ENCODE measurements around the gene MAGEC3. TPM values are rescaled to one million over a fixed set of nuclear protein-coding genes. Genes with fewer than 3 reads are reported as not detected.
A peak's percentile ranks its signal among the peaks of the same experiment; 100 is the strongest.
"Not testable (repeated sequence)": the region's sequence is repeated elsewhere in the genome, so short reads cannot be mapped to it uniquely, and the experiment has no call there.

MAGEC3 gene
- total RNA-seq, 1 donor from 2014 or later: not detected

- Mint-ChIP-seq H3K27me3 (ENCODE audit: low read depth, unreplicated experiment) (no peaks in the 10 kb centered on the region), H3K4me1 (ENCODE audit: low read depth, unreplicated experiment) (peaks cover 5% of the 10 kb centered on the region), H3K36me3 (ENCODE audit: low read depth, unreplicated experiment) (no peaks in the 10 kb centered on the region), H3K9me3 (ENCODE audit: unreplicated experiment) (no peaks in the 10 kb centered on the region), H3K27ac (ENCODE audit: unreplicated experiment) (no peak overlapping the region), H3K4me3 (ENCODE audit: unreplicated experiment) (no peak overlapping the region)
- Histone ChIP-seq H3K9me3 (ENCODE audit: insufficient read depth, low read depth, low read length) (no peaks in the 10 kb centered on the region), H3K36me3 (ENCODE audit: insufficient read depth, low read length) (no peaks in the 10 kb centered on the region), H2AFZ (ENCODE audit: low read depth, low read length) (no peak overlapping the region), H3K4me2 (ENCODE audit: low read length) (no peak overlapping the region), H3K9ac (ENCODE audit: low read length) (no peak overlapping the region), H3K4me1 (ENCODE audit: insufficient read depth, low read length) (no peaks in the 10 kb centered on the region), H3K4me3 (ENCODE audit: insufficient read depth, low read depth, low read length) (no peak overlapping the region), H3K27me3 (ENCODE audit: insufficient read depth, low read length) (no peaks in the 10 kb centered on the region), H3K79me2 (ENCODE audit: insufficient read depth, low read length) (no peaks in the 10 kb centered on the region), H4K20me1 (ENCODE audit: insufficient read depth, low read length) (no peaks in the 10 kb centered on the region), H3K27ac (ENCODE audit: low read depth, low read length) (no peak overlapping the region)
- TF ChIP-seq EZH2 (IDR thresholded peaks at IDR 0.05; ENCODE audit: insufficient read depth, low read length): no peak
- no peak for TF ChIP-seq CTCF (IDR thresholded peaks at IDR 0.05; ENCODE audit: insufficient read depth, low read depth, low read length)
- DNase-seq (ENCODE audit: low read depth): peak; percentile 50
- FAIRE-seq: peak; percentile 54
Measured at GRCh38 chrX:141839856-141840255, 1.7 kb downstream of the MAGEC3 start.

- no peaks in the 10 kb centered on the region for H3K36me3 Mint-ChIP-seq (ENCODE audit: low read depth, unreplicated experiment)
- H3K9me3 ChIP-seq (ENCODE audit: insufficient read depth, low read depth, low read length): no peaks in the 10 kb centered on the region
- H3K4me3 ChIP-seq (ENCODE audit: insufficient read depth, low read depth, low read length): no peak overlapping the region
- no peaks in the 10 kb centered on the region for H3K27me3 Mint-ChIP-seq (ENCODE audit: low read depth, unreplicated experiment)
- no peak overlapping the region for H3K4me2 ChIP-seq (ENCODE audit: low read length)
- H3K27ac Mint-ChIP-seq (ENCODE audit: unreplicated experiment): no peak overlapping the region
- H3K27ac ChIP-seq (ENCODE audit: low read depth, low read length): no peak overlapping the region
- no peaks in the 10 kb centered on the region for H3K27me3 ChIP-seq (ENCODE audit: insufficient read depth, low read length)
- DNase-seq (ENCODE audit: low read depth) (no peak), FAIRE-seq (no peak)
- no peak overlapping the region for H3K4me3 Mint-ChIP-seq (ENCODE audit: unreplicated experiment)
- TF ChIP-seq CTCF (IDR thresholded peaks at IDR 0.05; ENCODE audit: insufficient read depth, low read depth, low read length): no peak
- no peak for TF ChIP-seq EZH2 (IDR thresholded peaks at IDR 0.05; ENCODE audit: insufficient read depth, low read length)
- H3K9ac ChIP-seq (ENCODE audit: low read length): no peak overlapping the region
- H3K4me1 Mint-ChIP-seq (ENCODE audit: low read depth, unreplicated experiment): no peaks in the 10 kb centered on the region
- no peak overlapping the region for H2AFZ ChIP-seq (ENCODE audit: low read depth, low read length)
- no peaks in the 10 kb centered on the region for H3K36me3 ChIP-seq (ENCODE audit: insufficient read depth, low read length)
- peaks cover 2% of the 10 kb centered on the region for H3K9me3 Mint-ChIP-seq (ENCODE audit: unreplicated experiment)
- H3K79me2 ChIP-seq (ENCODE audit: insufficient read depth, low read length): no peaks in the 10 kb centered on the region
- H4K20me1 ChIP-seq (ENCODE audit: insufficient read depth, low read length): no peaks in the 10 kb centered on the region
- H3K4me1 ChIP-seq (ENCODE audit: insufficient read depth, low read length): no peaks in the 10 kb centered on the region
Measured at GRCh38 chrX:141857479-141857878, 19.4 kb downstream of the MAGEC3 start.

DNA sequence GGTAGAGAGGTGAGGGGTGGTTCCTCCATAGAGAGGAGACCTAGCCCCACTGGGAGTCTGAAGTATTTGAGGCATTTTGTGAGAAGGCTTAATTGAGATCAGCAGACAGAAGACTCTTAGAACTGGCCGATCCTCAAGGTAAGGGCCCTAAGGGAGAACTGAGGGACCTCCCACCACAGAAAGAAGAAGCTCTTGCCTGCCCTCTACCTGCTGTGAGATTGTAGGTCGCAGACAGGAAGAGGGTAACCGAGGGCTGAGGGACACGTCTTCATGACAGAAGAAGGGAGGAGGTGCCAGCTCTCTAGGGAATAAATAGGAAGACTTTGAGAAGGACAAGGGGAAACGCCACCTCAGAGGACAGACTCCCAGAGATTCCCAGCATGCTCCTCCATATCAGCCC, 41.5 kb downstream of the MAGEC3 start:
- no peaks in the 10 kb centered on the region for H3K9me3 ChIP-seq (ENCODE audit: insufficient read depth, low read depth, low read length)
- no peaks in the 10 kb centered on the region for H3K79me2 ChIP-seq (ENCODE audit: insufficient read depth, low read length)
- no peaks in the 10 kb centered on the region for H3K36me3 ChIP-seq (ENCODE audit: insufficient read depth, low read length)
- no peak for FAIRE-seq
- H4K20me1 ChIP-seq (ENCODE audit: insufficient read depth, low read length): no peaks in the 10 kb centered on the region
- no peak for DNase-seq (ENCODE audit: low read depth)
- Mint-ChIP-seq H3K4me1 (ENCODE audit: low read depth, unreplicated experiment) (no peaks in the 10 kb centered on the region), H3K9me3 (ENCODE audit: unreplicated experiment) (peaks cover 1% of the 10 kb centered on the region), H3K27ac (ENCODE audit: unreplicated experiment) (no peak overlapping the region), H3K4me3 (ENCODE audit: unreplicated experiment) (no peak overlapping the region), H3K36me3 (ENCODE audit: low read depth, unreplicated experiment) (no peaks in the 10 kb centered on the region), H3K27me3 (ENCODE audit: low read depth, unreplicated experiment) (peaks cover 3% of the 10 kb centered on the region)
- no peaks in the 10 kb centered on the region for H3K4me1 ChIP-seq (ENCODE audit: insufficient read depth, low read length)
- H3K27me3 ChIP-seq (ENCODE audit: insufficient read depth, low read length): no peaks in the 10 kb centered on the region
- no peak for TF ChIP-seq EZH2 (IDR thresholded peaks at IDR 0.05; ENCODE audit: insufficient read depth, low read length)
- TF ChIP-seq CTCF (IDR thresholded peaks at IDR 0.05; ENCODE audit: insufficient read depth, low read depth, low read length): no peak
- no peak overlapping the region for H3K9ac ChIP-seq (ENCODE audit: low read length)
- H2AFZ ChIP-seq (ENCODE audit: low read depth, low read length): no peak overlapping the region
- H3K27ac ChIP-seq (ENCODE audit: low read depth, low read length): no peak overlapping the region
- no peak overlapping the region for H3K4me2 ChIP-seq (ENCODE audit: low read length)
- no peak overlapping the region for H3K4me3 ChIP-seq (ENCODE audit: insufficient read depth, low read depth, low read length)

GRCh38 chrX:141888811-141889210, 50.7 kb downstream of the MAGEC3 start:
- H3K9ac ChIP-seq (ENCODE audit: low read length); H3K79me2 ChIP-seq (ENCODE audit: insufficient read depth, low read length); H3K4me1 Mint-ChIP-seq (ENCODE audit: low read depth, unreplicated experiment); H3K4me3 ChIP-seq (ENCODE audit: insufficient read depth, low read depth, low read length); DNase-seq (ENCODE audit: low read depth); H3K9me3 ChIP-seq (ENCODE audit: insufficient read depth, low read depth, low read length); H3K27me3 Mint-ChIP-seq (ENCODE audit: low read depth, unreplicated experiment); FAIRE-seq; H3K27ac ChIP-seq (ENCODE audit: low read depth, low read length); H3K36me3 Mint-ChIP-seq (ENCODE audit: low read depth, unreplicated experiment); H3K27ac Mint-ChIP-seq (ENCODE audit: unreplicated experiment); H4K20me1 ChIP-seq (ENCODE audit: insufficient read depth, low read length); H2AFZ ChIP-seq (ENCODE audit: low read depth, low read length); H3K27me3 ChIP-seq (ENCODE audit: insufficient read depth, low read length); H3K4me3 Mint-ChIP-seq (ENCODE audit: unreplicated experiment); H3K4me1 ChIP-seq (ENCODE audit: insufficient read depth, low read length); H3K36me3 ChIP-seq (ENCODE audit: insufficient read depth, low read length); H3K9me3 Mint-ChIP-seq (ENCODE audit: unreplicated experiment); H3K4me2 ChIP-seq (ENCODE audit: low read length): not testable (repeated sequence)

Measured in astrocyte (in vitro differentiated cells and primary cell).